ENCODE data around the gene TMEM184A.

The TMEM184A gene

GRCh38 chr7:1503816-1504775, 51.9 kb downstream of the TMEM184A start, which contains the start of gene INTS1:
Gene INTS1 (minus strand): TSS chr7:1504389. CDS start chr7:1503960, 429 bp downstream.
- Histone ChIP-seq H3K4me1 (ENCODE audit: control insufficient read depth, insufficient read depth, low read length) (peaks cover 5% of the 10 kb centered on the region), H3K36me3 (ENCODE audit: control insufficient read depth, insufficient read depth, low read length) (peaks cover 39% of the 10 kb centered on the region), H3K9ac (ENCODE audit: low read depth, low read length) (peak within 1 kb of the TSS; percentile 80), H3K27ac (ENCODE audit: low read depth, low read length) (peak within 1 kb of the TSS; percentile 64), H3K4me3 (ENCODE audit: low read depth, low read length) (peak within 1 kb of the TSS; percentile 94), H3K27me3 (ENCODE audit: control insufficient read depth, insufficient read depth, low read length) (no peaks in the 10 kb centered on the region), H3K9me3 (ENCODE audit: control insufficient read depth, insufficient read depth, low read length) (no peaks in the 10 kb centered on the region)

GRCh38 chr7:1503390-1503789, 52.6 kb downstream of the TMEM184A start:
- Histone ChIP-seq H3K9ac (ENCODE audit: low read depth, low read length) (peak overlapping the region; percentile 80), H3K27ac (ENCODE audit: low read depth, low read length) (peak overlapping the region; percentile 64), H3K4me1 (ENCODE audit: control insufficient read depth, insufficient read depth, low read length) (peaks cover 5% of the 10 kb centered on the region), H3K27me3 (ENCODE audit: control insufficient read depth, insufficient read depth, low read length) (no peaks in the 10 kb centered on the region), H3K36me3 (ENCODE audit: control insufficient read depth, insufficient read depth, low read length) (peaks cover 42% of the 10 kb centered on the region), H3K4me3 (ENCODE audit: low read depth, low read length) (peak overlapping the region; percentile 94), H3K9me3 (ENCODE audit: control insufficient read depth, insufficient read depth, low read length) (no peaks in the 10 kb centered on the region)

GRCh38 chr7:1502845-1503244, 53.2 kb downstream of the TMEM184A start:
- Histone ChIP-seq H3K4me1 (ENCODE audit: control insufficient read depth, insufficient read depth, low read length) (peaks cover 5% of the 10 kb centered on the region), H3K9ac (ENCODE audit: low read depth, low read length) (no peak overlapping the region), H3K36me3 (ENCODE audit: control insufficient read depth, insufficient read depth, low read length) (peaks cover 47% of the 10 kb centered on the region), H3K4me3 (ENCODE audit: low read depth, low read length) (peak overlapping the region; percentile 94), H3K27ac (ENCODE audit: low read depth, low read length) (no peak overlapping the region), H3K9me3 (ENCODE audit: control insufficient read depth, insufficient read depth, low read length) (no peaks in the 10 kb centered on the region), H3K27me3 (ENCODE audit: control insufficient read depth, insufficient read depth, low read length) (no peaks in the 10 kb centered on the region)

GRCh38 chr7:1501487-1502270, 54.3 kb downstream of the TMEM184A start:
- Histone ChIP-seq H3K27ac (ENCODE audit: low read depth, low read length) (no peak overlapping the region), H3K9me3 (ENCODE audit: control insufficient read depth, insufficient read depth, low read length) (no peaks in the 10 kb centered on the region), H3K4me3 (ENCODE audit: low read depth, low read length) (no peak overlapping the region), H3K9ac (ENCODE audit: low read depth, low read length) (no peak overlapping the region), H3K4me1 (ENCODE audit: control insufficient read depth, insufficient read depth, low read length) (peaks cover 5% of the 10 kb centered on the region), H3K27me3 (ENCODE audit: control insufficient read depth, insufficient read depth, low read length) (no peaks in the 10 kb centered on the region), H3K36me3 (ENCODE audit: control insufficient read depth, insufficient read depth, low read length) (peaks cover 59% of the 10 kb centered on the region)

- H3K27me3 ChIP-seq (ENCODE audit: control insufficient read depth, insufficient read depth, low read length), result no peaks in the 10 kb centered on the region
- H3K4me3 ChIP-seq (ENCODE audit: low read depth, low read length), result no peak overlapping the region
- H3K27ac ChIP-seq (ENCODE audit: low read depth, low read length), result no peak overlapping the region
- no peaks in the 10 kb centered on the region for H3K9me3 ChIP-seq (ENCODE audit: control insufficient read depth, insufficient read depth, low read length)
- no peak overlapping the region for H3K9ac ChIP-seq (ENCODE audit: low read depth, low read length)
- peaks cover 5% of the 10 kb centered on the region for H3K4me1 ChIP-seq (ENCODE audit: control insufficient read depth, insufficient read depth, low read length)
- H3K36me3 ChIP-seq (ENCODE audit: control insufficient read depth, insufficient read depth, low read length), result peaks cover 73% of the 10 kb centered on the region
These were observed 55.8 kb downstream of the TMEM184A start for GRCh38 chr7:1500064-1500807.

DNA sequence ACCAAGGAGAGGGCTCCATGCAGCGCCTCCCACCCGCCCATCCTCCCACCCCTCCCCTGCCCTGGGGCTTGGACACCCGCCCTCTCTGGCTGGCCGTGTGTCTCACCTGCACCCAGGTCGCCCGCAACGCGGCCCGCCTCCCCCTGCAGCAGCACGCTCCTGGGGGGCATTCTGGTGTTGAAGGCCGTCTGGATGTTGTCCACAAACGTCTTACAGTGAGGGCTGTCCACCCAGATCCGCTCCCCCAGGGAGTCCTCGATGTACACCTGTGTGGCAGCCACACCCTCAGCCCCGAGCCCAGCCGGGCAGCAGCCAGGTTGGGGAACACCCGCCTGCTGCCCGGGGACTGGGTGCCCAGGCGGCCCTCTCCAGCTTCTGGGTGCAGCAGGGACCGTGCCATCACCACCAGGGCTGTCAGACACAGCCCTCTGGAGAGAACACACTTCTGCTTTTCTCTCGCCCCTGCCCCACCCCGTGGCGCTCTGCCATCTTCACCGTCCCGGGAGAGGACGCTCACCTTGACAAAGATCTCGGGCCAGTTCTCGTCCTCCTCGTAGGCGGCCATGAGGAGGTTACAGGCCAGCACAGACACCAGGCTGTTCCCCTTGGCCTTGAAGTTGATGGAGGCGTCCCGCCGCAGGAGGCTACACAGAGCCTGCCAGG, 56.5 kb downstream of the TMEM184A start:
- H3K27ac ChIP-seq (ENCODE audit: low read depth, low read length), result no peak overlapping the region
- H3K9me3 ChIP-seq (ENCODE audit: control insufficient read depth, insufficient read depth, low read length), result no peaks in the 10 kb centered on the region
- peaks cover 5% of the 10 kb centered on the region for H3K4me1 ChIP-seq (ENCODE audit: control insufficient read depth, insufficient read depth, low read length)
- H3K4me3 ChIP-seq (ENCODE audit: low read depth, low read length), result no peak overlapping the region
- H3K27me3 ChIP-seq (ENCODE audit: control insufficient read depth, insufficient read depth, low read length), result no peaks in the 10 kb centered on the region
- H3K9ac ChIP-seq (ENCODE audit: low read depth, low read length), result no peak overlapping the region
- H3K36me3 ChIP-seq (ENCODE audit: control insufficient read depth, insufficient read depth, low read length), result peaks cover 80% of the 10 kb centered on the region

DNA sequence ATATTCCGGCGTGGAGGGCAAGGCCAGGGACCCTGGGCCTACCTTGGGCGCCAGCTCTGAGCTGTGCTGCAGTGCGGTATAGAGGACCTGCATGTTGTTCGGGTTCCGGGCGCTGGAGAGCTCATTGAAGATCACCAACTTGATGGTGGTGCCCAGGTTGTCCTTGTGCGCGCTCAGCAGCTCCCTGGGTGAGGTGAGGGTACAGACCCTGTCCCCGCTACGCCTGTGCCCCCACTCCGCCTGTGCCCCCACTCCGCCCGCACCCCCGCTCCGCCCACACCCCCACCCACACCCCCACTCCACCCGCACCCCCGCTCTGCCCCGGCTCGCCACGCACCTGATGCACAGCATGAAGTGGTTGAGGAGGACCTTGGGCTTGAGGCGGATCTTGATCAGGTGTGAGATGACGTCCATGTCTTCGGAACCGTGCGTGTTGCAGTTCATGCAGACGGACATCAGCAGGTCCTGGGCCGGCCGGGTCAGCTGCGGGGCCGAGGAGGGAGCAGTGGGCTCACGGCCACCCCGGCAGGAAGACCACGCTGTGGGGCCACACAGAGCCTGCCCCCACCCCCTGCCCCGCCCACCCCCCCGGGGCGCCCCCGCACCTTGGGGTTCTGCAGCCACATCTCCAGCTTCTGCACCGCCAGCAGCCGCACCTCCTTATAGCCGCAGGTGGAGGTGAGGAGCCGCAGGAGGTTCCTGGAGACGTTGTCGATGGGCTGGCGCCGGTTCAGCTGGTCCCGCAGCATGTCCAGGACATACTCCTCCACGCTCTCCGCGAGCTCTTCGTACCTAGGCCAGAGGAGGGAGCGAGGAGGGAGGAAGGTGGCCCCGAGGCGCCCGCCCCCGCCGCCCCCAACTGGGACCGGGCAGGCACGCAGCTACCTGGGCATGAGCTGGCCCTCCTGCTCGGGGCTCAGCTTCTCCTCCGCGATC, 57.4 kb downstream of the TMEM184A start:
- H3K27ac ChIP-seq (ENCODE audit: low read depth, low read length), result no peak overlapping the region
- H3K9ac ChIP-seq (ENCODE audit: low read depth, low read length), result no peak overlapping the region
- H3K4me3 ChIP-seq (ENCODE audit: low read depth, low read length), result no peak overlapping the region
- H3K4me1 ChIP-seq (ENCODE audit: control insufficient read depth, insufficient read depth, low read length), result peaks cover 5% of the 10 kb centered on the region
- H3K36me3 ChIP-seq (ENCODE audit: control insufficient read depth, insufficient read depth, low read length), result peaks cover 88% of the 10 kb centered on the region
- no peaks in the 10 kb centered on the region for H3K9me3 ChIP-seq (ENCODE audit: control insufficient read depth, insufficient read depth, low read length)
- H3K27me3 ChIP-seq (ENCODE audit: control insufficient read depth, insufficient read depth, low read length), result no peaks in the 10 kb centered on the region

GRCh38 chr7:1497293-1497927, 58.6 kb downstream of the TMEM184A start:
- Histone ChIP-seq H3K9ac (ENCODE audit: low read depth, low read length) (no peak overlapping the region), H3K27me3 (ENCODE audit: control insufficient read depth, insufficient read depth, low read length) (no peaks in the 10 kb centered on the region), H3K4me3 (ENCODE audit: low read depth, low read length) (no peak overlapping the region), H3K36me3 (ENCODE audit: control insufficient read depth, insufficient read depth, low read length) (peaks cover 89% of the 10 kb centered on the region), H3K27ac (ENCODE audit: low read depth, low read length) (no peak overlapping the region), H3K4me1 (ENCODE audit: control insufficient read depth, insufficient read depth, low read length) (no peaks in the 10 kb centered on the region), H3K9me3 (ENCODE audit: control insufficient read depth, insufficient read depth, low read length) (no peaks in the 10 kb centered on the region)

GRCh38 chr7:1496531-1497292, 59.3 kb downstream of the TMEM184A start:
- Histone ChIP-seq H3K4me3 (ENCODE audit: low read depth, low read length) (no peak overlapping the region), H3K36me3 (ENCODE audit: control insufficient read depth, insufficient read depth, low read length) (peaks cover 89% of the 10 kb centered on the region), H3K4me1 (ENCODE audit: control insufficient read depth, insufficient read depth, low read length) (no peaks in the 10 kb centered on the region), H3K9me3 (ENCODE audit: control insufficient read depth, insufficient read depth, low read length) (no peaks in the 10 kb centered on the region), H3K27me3 (ENCODE audit: control insufficient read depth, insufficient read depth, low read length) (no peaks in the 10 kb centered on the region), H3K27ac (ENCODE audit: low read depth, low read length) (no peak overlapping the region), H3K9ac (ENCODE audit: low read depth, low read length) (no peak overlapping the region)

Data from HUES48 (cell line).